Thyroid gland (tissue), 4 donors: Measurements from ENCODE around the gene ANKRD12. TPM values are rescaled to one million over a fixed set of nuclear protein-coding genes. Genes with fewer than 3 reads are reported as not detected.
"Not testable (repeated sequence)": the region's sequence is repeated elsewhere in the genome, so short reads cannot be mapped to it uniquely, and the experiment has no call there.

Source experiments
- DNase-seq, 2 donors: peaks; one replicate each; pipeline ENCODE4 v3.0.0-alpha.2; 2019
- H3K27ac ChIP-seq, 3 donors: fragments of 200-600 bp; sonication (generic); 1 replicate in 2 of 3; 2 replicates in 1 of 3; pipeline ENCODE4 v1.5.1; 2016 to 2019; ENCODE audit warnings: mild to moderate bottlenecking in 1 of 3, moderate library complexity in 1 of 3
- H3K27me3 ChIP-seq: fragments of 200-600 bp; sonication (generic); one replicate; pipeline ENCODE4 v1.5.1; 2019
- H3K36me3 ChIP-seq, 2 donors: fragments of 200-600 bp; sonication (generic); one replicate each; pipeline ENCODE4 v1.5.1; 2016 to 2019
- H3K4me1 ChIP-seq, 2 donors: fragments of 200-600 bp; sonication (generic); one replicate each; pipeline ENCODE4 v1.5.1; 2017 to 2019
- H3K4me3 ChIP-seq, 3 donors: fragments of 200-600 bp; sonication (generic); replicated peaks in 1 of 3; 1 replicate in 2 of 3; 2 replicates in 1 of 3; pipeline ENCODE4 v1.5.1; 2016; ENCODE audit warnings: mild to moderate bottlenecking in 1 of 3
- H3K9me3 ChIP-seq: fragments of 200-600 bp; sonication (generic); one replicate; pipeline ENCODE4 v1.5.1; 2017
- CTCF ChIP-seq, 6 experiments: fragments of 200-600 bp in 3 of 6; fragments of 450-650 bp in 3 of 6; sonication (generic) in 3 of 6; IDR thresholded peaks; one replicate each; pipeline ENCODE4 v1.5.1; 2016 to 2019; ENCODE audit warnings: antibody characterized with exemption in 6 of 6, mild to moderate bottlenecking in 2 of 6, inconsistent platforms in 1 of 6, moderate library complexity in 1 of 6
- POLR2A ChIP-seq, 2 donors: fragments of 450-650 bp; IDR thresholded peaks; one replicate each; pipeline ENCODE4 v1.6.1; 2017; ENCODE audit warnings: antibody characterized with exemption in 2 of 2, mild to moderate bottlenecking in 2 of 2, moderate library complexity in 1 of 2
- WGBS, 2 donors: methylation state at CpG; one replicate each; pipeline ENCODE4 v1.1.5; 2017; 5-methylcytosine and 5-hydroxymethylcytosine counted together
- intact Hi-C: fragments of 100-400 bp; cut with DNase I; formaldehyde crosslinking; loops from one replicate; pipeline ENCODE4 v1.15.1; 2023
- total RNA-seq, 4 donors: library from RNA; depleted of rRNA; stranded (reverse); fragments of >200 nt; gene quantifications; one replicate each; pipeline ENCODE4 v1.2.3, GENCODE V29; 2016

Gene ANKRD12
- total RNA-seq, 4 donors from 2014 or later = 74.6 to 155 (median 109) TPM

- no peaks in the 10 kb centered on the region for H3K9me3 ChIP-seq
- intact Hi-C loops = no loop called here
- no peaks in the 10 kb centered on the region for H3K27me3 ChIP-seq
- H3K36me3 ChIP-seq = no peaks in the 10 kb centered on the region
- H3K4me3 ChIP-seq = no peak overlapping the region
- DNase-seq = no peak
- no peak overlapping the region for H3K27ac ChIP-seq
- TF ChIP-seq POLR2A (IDR thresholded peaks at IDR 0.05) (no peak), CTCF (IDR thresholded peaks at IDR 0.05) (no peak)
- WGBS, 2 donors = 94 to 97% methylated on average over 4 of the region's 4 CpGs
- H3K4me1 ChIP-seq = peaks cover 0 to 7% of the 10 kb centered on the region in 2 donors
Measured at GRCh38 chr18:9160014-9160413, 23.4 kb downstream of the ANKRD12 start.

GRCh38 chr18:9162663-9163062 is 26.1 kb downstream of the ANKRD12 start:
- intact Hi-C loops = not testable (repeated sequence)
- WGBS, 2 donors = 98% methylated on average over 4 of the region's 4 CpGs

GRCh38 chr18:9164149-9164548 is 27.6 kb downstream of the ANKRD12 start:
- intact Hi-C loops, DNase-seq, H3K27ac ChIP-seq: not testable (repeated sequence)

More at GRCh38 chr18:9162663-9163062, 26.1 kb downstream of the ANKRD12 start:
- H3K27ac ChIP-seq, H3K27me3 ChIP-seq, DNase-seq, H3K4me1 ChIP-seq, H3K4me3 ChIP-seq, H3K9me3 ChIP-seq, H3K36me3 ChIP-seq: not testable (repeated sequence)

GRCh38 chr18:9165883-9166282 is 29.3 kb downstream of the ANKRD12 start:
- DNase-seq, H3K9me3 ChIP-seq, intact Hi-C loops, H3K4me1 ChIP-seq, H3K36me3 ChIP-seq, H3K27me3 ChIP-seq, H3K4me3 ChIP-seq, H3K27ac ChIP-seq: not testable (repeated sequence)
- 100% methylated on average over 3 of the region's 3 CpGs for WGBS, 2 donors

More at GRCh38 chr18:9164149-9164548, 27.6 kb downstream of the ANKRD12 start:
- not testable (repeated sequence) for H3K9me3 ChIP-seq, H3K27me3 ChIP-seq, H3K4me3 ChIP-seq, H3K4me1 ChIP-seq, H3K36me3 ChIP-seq

- DNase-seq, H3K9me3 ChIP-seq, H3K27ac ChIP-seq, H3K36me3 ChIP-seq, intact Hi-C loops, H3K27me3 ChIP-seq, H3K4me3 ChIP-seq: not testable (repeated sequence)
- 96 to 100% methylated on average over 3 of the region's 3 CpGs for WGBS, 2 donors
- H3K4me1 ChIP-seq = peaks cover 12 to 19% of the 10 kb centered on the region in 2 donors
Measured at GRCh38 chr18:9169515-9169914, 32.9 kb downstream of the ANKRD12 start.

- H3K27ac ChIP-seq, DNase-seq, intact Hi-C loops, H3K4me3 ChIP-seq, H3K9me3 ChIP-seq, H3K36me3 ChIP-seq, H3K27me3 ChIP-seq: not testable (repeated sequence)
- WGBS, 2 donors = 80 to 94% methylated on average over 3 of the region's 3 CpGs
- peaks cover 29 to 33% of the 10 kb centered on the region in 2 donors for H3K4me1 ChIP-seq
Measured at GRCh38 chr18:9171919-9172318, 35.3 kb downstream of the ANKRD12 start.

- intact Hi-C loops = no loop called here
- TF ChIP-seq CTCF (IDR thresholded peaks at IDR 0.05) = no peak
- TF ChIP-seq POLR2A (IDR thresholded peaks at IDR 0.05) = no peak
- Histone ChIP-seq H3K9me3 (no peaks in the 10 kb centered on the region), H3K4me1 (peaks cover 33 to 39% of the 10 kb centered on the region in 2 donors), H3K4me3 (no peak overlapping the region), H3K36me3 (no peaks in the 10 kb centered on the region), H3K27me3 (no peaks in the 10 kb centered on the region), H3K27ac (no peak overlapping the region)
- no peak for DNase-seq
- 82 to 84% methylated on average over 4 of the region's 4 CpGs for WGBS, 2 donors
Measured at GRCh38 chr18:9172506-9173127, 36.0 kb downstream of the ANKRD12 start.
